ENCODE results near the gene ACOT9. TPM values are rescaled to one million over a fixed set of nuclear protein-coding genes. Genes with fewer than 3 reads are reported as not detected.

Gene ACOT9
- total RNA-seq, 4 donors from 2014 or later: 46.3 to 63.8 (median 52.3) TPM

DNA sequence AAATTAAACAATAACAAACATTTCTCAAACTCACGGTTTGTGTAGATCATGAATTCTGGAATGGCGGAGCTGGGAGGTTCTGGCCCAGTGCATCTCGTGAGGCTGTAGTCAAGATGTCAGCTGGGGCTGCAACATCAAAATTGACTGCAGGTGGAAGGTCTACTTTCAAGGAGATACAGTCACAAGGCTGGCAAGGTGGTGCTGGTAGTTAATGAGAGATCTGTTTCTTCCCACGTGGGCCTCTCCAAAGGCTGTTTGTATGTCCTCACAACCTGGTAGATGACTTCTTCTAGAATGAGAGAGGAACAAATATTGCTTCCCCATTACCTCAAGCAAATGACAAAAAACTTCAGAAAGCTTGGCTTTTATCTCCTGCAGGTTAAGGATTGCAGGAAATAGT is 83.7 kb downstream of the ACOT9 start:
- Histone ChIP-seq H3K27me3 (no peaks in the 10 kb centered on the region), H3K4me1 (peaks cover 0 to 8% (median 3%) of the 10 kb centered on the region in 4 donors), H3K4me3 (no peak overlapping the region), H3K36me3 (no peaks in the 10 kb centered on the region), H3K9me3 (no peaks in the 10 kb centered on the region), H3K27ac (replicated peaks in 1 of 4) (no peak overlapping the region)
- TF ChIP-seq POLR2AphosphoS5 (IDR thresholded peaks at IDR 0.05): no peak
- TF ChIP-seq, protein P1, sequence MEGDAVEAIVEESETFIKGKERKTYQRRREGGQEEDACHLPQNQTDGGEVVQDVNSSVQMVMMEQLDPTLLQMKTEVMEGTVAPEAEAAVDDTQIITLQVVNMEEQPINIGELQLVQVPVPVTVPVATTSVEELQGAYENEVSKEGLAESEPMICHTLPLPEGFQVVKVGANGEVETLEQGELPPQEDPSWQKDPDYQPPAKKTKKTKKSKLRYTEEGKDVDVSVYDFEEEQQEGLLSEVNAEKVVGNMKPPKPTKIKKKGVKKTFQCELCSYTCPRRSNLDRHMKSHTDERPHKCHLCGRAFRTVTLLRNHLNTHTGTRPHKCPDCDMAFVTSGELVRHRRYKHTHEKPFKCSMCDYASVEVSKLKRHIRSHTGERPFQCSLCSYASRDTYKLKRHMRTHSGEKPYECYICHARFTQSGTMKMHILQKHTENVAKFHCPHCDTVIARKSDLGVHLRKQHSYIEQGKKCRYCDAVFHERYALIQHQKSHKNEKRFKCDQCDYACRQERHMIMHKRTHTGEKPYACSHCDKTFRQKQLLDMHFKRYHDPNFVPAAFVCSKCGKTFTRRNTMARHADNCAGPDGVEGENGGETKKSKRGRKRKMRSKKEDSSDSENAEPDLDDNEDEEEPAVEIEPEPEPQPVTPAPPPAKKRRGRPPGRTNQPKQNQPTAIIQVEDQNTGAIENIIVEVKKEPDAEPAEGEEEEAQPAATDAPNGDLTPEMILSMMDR (IDR thresholded peaks at IDR 0.05): no peak
- TF ChIP-seq EP300 (IDR thresholded peaks at IDR 0.05): no peak
- TF ChIP-seq POLR2A (IDR thresholded peaks at IDR 0.05; ENCODE audit: low read depth): no peak
- DNase-seq (ENCODE audit: extremely low spot score): no peak
- 78% methylated on average over 4 of the region's 4 CpGs for WGBS
- intact Hi-C loops (cut with DNase I): no loop called here

DNA sequence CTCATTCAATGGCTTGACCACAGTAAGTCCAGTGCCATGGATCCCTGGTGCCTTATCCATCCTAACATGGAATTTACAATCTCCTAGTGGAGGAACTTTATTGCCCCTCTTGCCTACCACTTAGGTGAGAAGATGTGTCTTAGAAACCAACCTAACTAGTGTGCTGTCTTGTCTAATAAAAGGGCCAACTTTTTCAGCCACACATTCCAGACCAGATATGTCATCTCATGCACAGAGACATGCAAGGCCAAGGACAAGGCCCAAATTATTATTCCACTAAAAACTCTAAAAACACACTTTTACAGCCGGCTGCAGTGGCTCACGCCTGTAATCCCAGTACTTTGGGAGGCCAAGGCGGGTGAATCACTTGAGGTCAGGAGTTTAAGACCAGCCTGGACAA is 86.4 kb downstream of the ACOT9 start:
- TF ChIP-seq POLR2AphosphoS5 (IDR thresholded peaks at IDR 0.05) (no peak), EP300 (IDR thresholded peaks at IDR 0.05) (no peak), POLR2A (IDR thresholded peaks at IDR 0.05; ENCODE audit: low read depth) (no peak)
- TF ChIP-seq, protein P1 (IDR thresholded peaks at IDR 0.05): no peak
- Histone ChIP-seq H3K36me3 (no peaks in the 10 kb centered on the region), H3K27ac (replicated peaks in 1 of 4) (no peak overlapping the region), H3K27me3 (no peaks in the 10 kb centered on the region), H3K4me3 (no peak overlapping the region), H3K4me1 (peaks cover 0 to 8% (median 3%) of the 10 kb centered on the region in 4 donors), H3K9me3 (no peaks in the 10 kb centered on the region)
- intact Hi-C loops (cut with DNase I): no loop called here
- no peak for DNase-seq (ENCODE audit: extremely low spot score)
- 54% methylated on average over 3 of the region's 3 CpGs for WGBS

DNA sequence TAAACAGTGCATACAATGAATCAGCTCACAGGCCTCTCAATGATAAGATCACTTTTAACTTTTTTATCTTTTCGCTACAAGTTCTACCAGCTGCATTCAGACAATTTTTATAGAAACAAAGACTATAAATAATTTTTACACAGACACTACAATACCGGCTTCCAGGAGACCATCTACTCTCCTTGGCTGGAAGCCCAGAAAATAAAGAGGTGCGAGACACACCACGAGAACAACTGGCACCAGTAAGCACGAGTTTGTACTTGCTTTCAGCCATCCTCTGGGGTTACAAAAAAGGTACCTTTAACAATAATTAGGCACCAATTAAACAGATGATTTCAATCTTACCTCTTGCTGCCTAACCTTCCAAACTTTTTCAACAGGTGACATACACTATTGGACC is 87.0 kb downstream of the ACOT9 start:
- WGBS: 53% methylated on average over 5 of the region's 5 CpGs
- Histone ChIP-seq H3K36me3 (no peaks in the 10 kb centered on the region), H3K4me3 (no peak overlapping the region), H3K27ac (replicated peaks in 1 of 4) (no peak overlapping the region), H3K27me3 (no peaks in the 10 kb centered on the region), H3K9me3 (no peaks in the 10 kb centered on the region), H3K4me1 (peaks cover 0 to 8% (median 3%) of the 10 kb centered on the region in 4 donors)
- intact Hi-C loops (cut with DNase I): no loop called here
- no peak for TF ChIP-seq POLR2A (IDR thresholded peaks at IDR 0.05; ENCODE audit: low read depth)
- no peak for TF ChIP-seq POLR2AphosphoS5 (IDR thresholded peaks at IDR 0.05)
- TF ChIP-seq, protein P1 (IDR thresholded peaks at IDR 0.05): no peak
- no peak for DNase-seq (ENCODE audit: extremely low spot score)

Small RNA genes lying within 50 kb of the gene (small RNA-seq; reads per million reads assigned to genes)
- 0 reads per million in 3 donors for gene RF00019

Other genes with a start within 250 kb of the ACOT9 start
- 100 to 1,000 TPM in 2 of 4 donors, 10 to 100 TPM in 2; 64.6 to 120 (median 90.3) TPM for gene PRDX4, start 75.8 kb downstream of the ACOT9 start, total RNA-seq
- 100 to 1,000 TPM; 152 to 621 (median 206) TPM for gene SAT1, start 39.9 kb upstream of the ACOT9 start, total RNA-seq
- gene APOO, start 164.7 kb upstream of the ACOT9 start, total RNA-seq: 10 to 100 TPM in 1 of 4 donors, 1 to 10 TPM in 3; 7.5 to 10.2 (median 9.5) TPM
- gene CXorf58, start 164.7 kb upstream of the ACOT9 start, total RNA-seq: under 1 TPM in 1 of 4 donors, not detected in 3; 0.29 TPM

All from esophagus muscularis mucosa (tissue), 4 donors.